Measurements from ENCODE around the gene FAM114A1.

FAM114A1 gene

DNA sequence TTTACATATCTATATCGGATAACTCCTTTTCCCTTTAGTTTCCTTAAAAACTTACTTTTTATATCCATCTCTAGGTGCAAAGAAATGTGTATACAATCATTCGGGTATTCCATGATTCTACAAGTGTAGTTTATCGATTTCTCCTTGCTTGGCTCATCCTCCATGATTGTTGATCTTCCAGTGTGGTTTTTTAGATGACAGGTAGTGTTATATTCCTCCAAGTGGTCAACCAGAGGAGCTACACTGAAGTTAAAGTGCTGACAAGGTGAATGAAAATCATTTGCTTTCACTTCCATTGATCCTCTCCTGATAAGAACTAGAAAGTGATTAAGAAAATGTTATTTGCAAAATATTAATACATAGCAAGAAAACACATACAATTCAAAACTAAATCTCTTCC, 126.1 kb downstream of the FAM114A1 start:
- peak; percentile 23; the same call in 1 of the 2 replicates for TF ChIP-seq CTCF (IDR thresholded peaks at IDR 0.05)
- TF ChIP-seq ZFX (IDR thresholded peaks at IDR 0.05; ENCODE audit: borderline replicate concordance) = no peak
- no peak overlapping the region for H3K27ac ChIP-seq

DNA sequence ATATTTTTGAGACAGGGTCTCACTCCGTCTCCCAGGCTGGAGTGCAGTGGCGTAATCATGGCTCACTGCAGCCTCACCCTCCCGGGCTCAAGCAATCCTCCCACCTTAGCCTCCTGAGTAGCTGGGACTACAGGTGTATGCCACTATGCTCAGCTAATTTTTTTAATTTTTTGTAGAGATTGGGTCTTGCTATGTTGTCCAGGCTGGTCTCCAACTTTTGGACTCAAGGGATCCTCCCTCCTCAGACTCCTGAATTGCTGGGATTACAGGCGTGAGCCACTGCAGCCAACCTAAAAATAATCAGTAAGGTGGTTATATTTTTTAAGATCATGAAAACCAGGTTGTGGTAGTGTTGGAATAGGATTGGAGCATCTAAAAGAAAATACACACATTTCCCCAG, 126.5 kb downstream of the FAM114A1 start:
- TF ChIP-seq ZFX (IDR thresholded peaks at IDR 0.05; ENCODE audit: borderline replicate concordance) (no peak), CTCF (IDR thresholded peaks at IDR 0.05) (no peak)

More for the DNA sequence above, 126.5 kb downstream of the FAM114A1 start:
- H3K27ac ChIP-seq = no peak overlapping the region
